ENCODE measurements around the gene LPCAT1. TPM values are rescaled to one million over a fixed set of nuclear protein-coding genes. Genes with fewer than 3 reads are reported as not detected.

The LPCAT1 gene
- total RNA-seq, 6 experiments from 2014 or later: 37.5 to 53.5 (median 44.1) TPM

- Mint-ChIP-seq H3K36me3 (ENCODE audit: low read depth) (peaks cover 9% of the 10 kb centered on the region; the same call in 1 of the 2 replicates), H3K9me3 (no peaks in the 10 kb centered on the region), H3K4me3 (peak overlapping the region; percentile 4; the same call in 1 of the 2 replicates), H3K27me3 (ENCODE audit: insufficient read depth) (no peaks in the 10 kb centered on the region; the same call in 1 of the 2 replicates), H3K4me1 (ENCODE audit: low read depth) (peaks cover 36% of the 10 kb centered on the region), H3K27ac (no peak overlapping the region)
- no peak for DNase-seq
- no peak for TF ChIP-seq CTCF (IDR thresholded peaks at IDR 0.05)
These were observed 2.8 kb downstream of the LPCAT1 start for GRCh38 chr5:1520791-1521453.

DNA sequence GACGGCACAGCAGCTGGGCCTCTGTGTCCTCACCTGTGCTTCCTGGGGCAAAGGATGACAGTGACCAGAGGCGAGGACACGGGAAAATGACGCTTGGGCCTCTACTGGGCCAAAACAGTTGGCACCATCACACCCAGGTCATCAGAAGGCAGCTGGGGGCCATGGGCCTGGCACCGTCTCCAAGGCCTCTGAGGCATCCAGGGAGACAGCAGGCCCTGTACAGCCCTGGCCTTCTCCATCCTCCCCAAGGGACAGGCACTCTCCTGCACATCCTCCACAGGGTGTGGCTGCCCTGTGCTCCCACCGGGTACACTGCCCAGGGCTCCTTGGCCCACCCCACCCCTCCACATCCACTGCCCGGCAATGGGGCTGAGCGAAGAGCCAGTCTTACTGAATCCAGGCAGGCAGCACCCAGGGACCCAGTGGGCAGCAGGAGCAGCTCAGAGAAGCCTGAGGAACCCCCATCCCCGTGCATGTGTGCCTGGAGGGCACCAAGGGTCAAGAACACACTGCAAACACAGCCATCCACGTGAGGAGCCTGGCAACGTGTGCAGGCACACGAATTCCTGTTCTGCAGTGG is 4.0 kb downstream of the LPCAT1 start:
- no peak for DNase-seq
- no peak overlapping the region for H3K27ac Mint-ChIP-seq
- peaks cover 38% of the 10 kb centered on the region for H3K4me1 Mint-ChIP-seq (ENCODE audit: low read depth)
- no peak for TF ChIP-seq CTCF (IDR thresholded peaks at IDR 0.05)
- H3K4me3 Mint-ChIP-seq: no peak overlapping the region
- peaks cover 9% of the 10 kb centered on the region; the same call in 1 of the 2 replicates for H3K36me3 Mint-ChIP-seq (ENCODE audit: low read depth)
- H3K27me3 Mint-ChIP-seq (ENCODE audit: insufficient read depth): no peaks in the 10 kb centered on the region; the same call in 1 of the 2 replicates
- no peaks in the 10 kb centered on the region for H3K9me3 Mint-ChIP-seq

DNA sequence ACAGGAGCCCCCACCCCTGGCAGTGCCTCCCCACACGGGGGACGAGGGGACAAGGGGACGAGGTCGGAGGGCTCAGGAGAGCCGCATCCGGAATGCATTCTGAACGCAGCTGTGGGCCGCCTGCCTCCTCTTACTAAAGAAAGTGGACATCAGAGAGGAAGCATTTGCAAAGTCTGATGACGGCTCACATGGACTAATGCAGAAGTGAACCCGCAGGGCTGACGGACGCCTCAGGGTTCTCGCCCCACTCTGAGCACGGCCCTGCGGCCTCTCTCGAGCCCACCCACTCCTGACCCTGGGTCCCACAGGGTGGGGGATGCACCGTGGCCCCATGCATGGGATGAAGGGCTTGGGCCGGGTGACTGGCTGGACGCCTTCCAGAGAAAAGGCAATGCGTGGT is 5.9 kb downstream of the LPCAT1 start:
- no peak overlapping the region for H3K4me3 Mint-ChIP-seq
- H3K4me1 Mint-ChIP-seq (ENCODE audit: low read depth): peaks cover 43% of the 10 kb centered on the region
- H3K27ac Mint-ChIP-seq: no peak overlapping the region
- no peak for DNase-seq
- H3K27me3 Mint-ChIP-seq (ENCODE audit: insufficient read depth): no peaks in the 10 kb centered on the region; the same call in 1 of the 2 replicates
- H3K36me3 Mint-ChIP-seq (ENCODE audit: low read depth): peaks cover 12% of the 10 kb centered on the region; the same call in 1 of the 2 replicates
- no peaks in the 10 kb centered on the region for H3K9me3 Mint-ChIP-seq
- TF ChIP-seq CTCF (IDR thresholded peaks at IDR 0.05): no peak

DNA sequence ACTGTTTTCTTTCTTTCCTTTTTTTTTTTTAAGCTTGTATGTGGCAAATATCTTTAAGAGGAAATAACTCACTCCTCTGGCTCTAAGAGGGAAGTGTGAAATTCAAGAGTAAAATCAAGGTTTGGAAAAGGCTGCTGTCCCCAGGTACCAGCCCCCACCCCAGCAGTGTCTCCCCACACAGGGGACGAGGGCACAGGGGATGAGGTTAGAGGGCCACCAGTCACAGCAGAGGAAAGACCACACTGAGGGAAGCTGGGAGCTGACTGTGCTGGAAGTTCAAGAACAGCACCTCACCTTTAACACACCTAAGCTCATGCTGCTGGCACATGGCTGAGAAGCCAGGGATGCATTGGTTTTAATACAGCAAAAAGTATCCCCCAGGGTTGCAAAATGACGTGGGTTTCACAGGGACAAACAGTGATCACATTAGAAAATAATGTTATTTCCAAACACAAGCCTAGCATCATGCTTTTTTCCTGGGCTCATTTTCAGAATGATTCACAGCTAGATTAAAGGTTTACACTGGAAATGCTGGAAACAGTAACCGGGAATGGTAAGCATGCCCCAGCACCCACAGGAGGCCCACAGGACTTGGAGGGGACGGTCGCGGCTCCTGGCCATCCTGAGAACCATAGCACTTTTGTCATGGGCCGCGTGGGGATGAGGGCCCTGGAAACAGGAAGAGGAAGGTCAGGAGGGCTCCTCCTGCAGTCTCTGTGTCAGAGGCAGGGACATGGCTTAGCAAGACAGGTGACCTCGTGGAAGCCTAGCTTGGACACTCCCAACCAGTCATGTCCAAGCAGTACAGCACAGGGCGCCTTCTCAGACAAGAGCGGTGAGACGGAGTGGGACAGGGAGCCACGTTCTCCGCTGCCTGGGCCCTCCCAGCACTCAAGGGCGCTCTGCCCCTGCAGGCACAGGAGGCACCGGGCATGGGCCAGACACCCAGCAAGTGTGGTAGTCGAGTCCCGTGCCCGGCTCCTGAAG is 6.9 kb downstream of the LPCAT1 start:
- Mint-ChIP-seq H3K4me3 (peak overlapping the region; percentile 61), H3K4me1 (ENCODE audit: low read depth) (peaks cover 47% of the 10 kb centered on the region), H3K27ac (peak overlapping the region; percentile 95), H3K9me3 (no peaks in the 10 kb centered on the region), H3K27me3 (ENCODE audit: insufficient read depth) (no peaks in the 10 kb centered on the region; the same call in 1 of the 2 replicates), H3K36me3 (ENCODE audit: low read depth) (peaks cover 12% of the 10 kb centered on the region; the same call in 1 of the 2 replicates)
- no peak for TF ChIP-seq CTCF (IDR thresholded peaks at IDR 0.05)
- peak; percentile 76 for DNase-seq

GRCh38 chr5:1515921-1516571 is 7.7 kb downstream of the LPCAT1 start:
- H3K27me3 Mint-ChIP-seq (ENCODE audit: insufficient read depth): no peaks in the 10 kb centered on the region
- DNase-seq: peak; percentile 32
- no peaks in the 10 kb centered on the region for H3K9me3 Mint-ChIP-seq
- peak overlapping the region; percentile 36; the same call in 1 of the 2 replicates for H3K4me3 Mint-ChIP-seq
- peaks cover 45% of the 10 kb centered on the region for H3K4me1 Mint-ChIP-seq (ENCODE audit: low read depth)
- no peak for TF ChIP-seq CTCF (IDR thresholded peaks at IDR 0.05)
- peak overlapping the region; percentile 95 for H3K27ac Mint-ChIP-seq
- H3K36me3 Mint-ChIP-seq (ENCODE audit: low read depth): peaks cover 17% of the 10 kb centered on the region
